Activated CD4-positive, alpha-beta memory T cell treated with anti-CD3 and anti-CD28 coated beads for 36 hours (primary cell): Measurements from ENCODE around the gene WWC1. TPM values are rescaled to one million over a fixed set of nuclear protein-coding genes. Genes with fewer than 3 reads are reported as not detected.
"Not testable (repeated sequence)": the region's sequence is repeated elsewhere in the genome, so short reads cannot be mapped to it uniquely, and the experiment has no call there.

Experiments
- CTCF ChIA-PET: fragments of 350-600 bp; sonication (Branson Sonifier 250); formaldehyde crosslinking; loops from one replicate; lab custom pipeline; 2021; ENCODE audit warnings: antibody characterized with exemption, inconsistent platforms; lab: Charles Lee
- POLR2A ChIA-PET: fragments of 350-600 bp; sonication (Branson Sonifier 250); formaldehyde crosslinking; loops from one replicate; lab custom pipeline; 2021; ENCODE audit warnings: antibody characterized with exemption; lab: Charles Lee
- DNase-seq: peaks from one replicate; pipeline ENCODE4 v3.0.0-alpha.2; 2020
- H3K27ac Mint-ChIP-seq: one replicate; pipeline ENCODE4 v1.8.0; 2021; ENCODE audit warnings: mixed read lengths
- H3K27me3 Mint-ChIP-seq: one replicate; pipeline ENCODE4 v1.8.0; 2021; ENCODE audit warnings: mixed read lengths
- H3K36me3 Mint-ChIP-seq: one replicate; pipeline ENCODE4 v1.8.0; 2021; ENCODE audit warnings: mixed read lengths
- H3K4me1 Mint-ChIP-seq: one replicate; pipeline ENCODE4 v1.8.0; 2021; ENCODE audit warnings: low read depth, mixed read lengths
- H3K4me3 Mint-ChIP-seq: one replicate; pipeline ENCODE4 v1.8.0; 2021; ENCODE audit warnings: mild to moderate bottlenecking, mixed read lengths
- H3K9me3 Mint-ChIP-seq: one replicate; pipeline ENCODE4 v1.8.0; 2021; ENCODE audit warnings: mixed read lengths
- intact Hi-C: fragments of 100-400 bp; cut with micrococcal nuclease; formaldehyde crosslinking; loops from one replicate; pipeline ENCODE4 v1.15.1; 2023
- total RNA-seq, 2 experiments: library from RNA; stranded (reverse); gene quantifications; one replicate each; pipeline ENCODE4 v1.2.3, GENCODE V29; 2021

WWC1 gene
- total RNA-seq, 2 experiments from 2014 or later = 0.82 to 1.3 TPM

- peak overlapping the region; percentile 28 for H3K4me3 Mint-ChIP-seq
- peaks cover 18% of the 10 kb centered on the region for H3K4me1 Mint-ChIP-seq
- H3K9me3 Mint-ChIP-seq = no peaks in the 10 kb centered on the region
- ChIA-PET POLR2A (no interaction called here), CTCF (interaction anchor here (0.6 to 3.2 kb wide), 19 partner anchors 11 to 1004 kb away, joined by 3 to 20 read pairs (median 4); partner anchors contain the start of genes RARS1 and WWC1)
- H3K27me3 Mint-ChIP-seq = peaks cover 9% of the 10 kb centered on the region
- H3K36me3 Mint-ChIP-seq = no peaks in the 10 kb centered on the region
- intact Hi-C loops = loop anchor here (1.0 to 2.0 kb wide), 3 partner anchors 153 to 1312 kb away; partner anchors contain the start of gene RARS1
- no peak overlapping the region for H3K27ac Mint-ChIP-seq
- DNase-seq = peak; percentile 84
Observed at GRCh38 chr5:168268949-168269936, 22.2 kb upstream of the WWC1 start.

GRCh38 chr5:168269937-168270330 lies 21.5 kb upstream of the WWC1 start:
- Mint-ChIP-seq H3K9me3 (no peaks in the 10 kb centered on the region), H3K4me3 (no peak overlapping the region), H3K27ac (no peak overlapping the region), H3K4me1 (peaks cover 18% of the 10 kb centered on the region), H3K36me3 (no peaks in the 10 kb centered on the region), H3K27me3 (peaks cover 10% of the 10 kb centered on the region)
- ChIA-PET POLR2A (interaction anchor here (0.6 kb wide), 1 partner anchor 14 kb away, joined by 3 read pairs; no protein-coding TSS in a partner anchor), CTCF (interaction anchor here (0.6 to 3.2 kb wide), 16 partner anchors 10 to 1003 kb away, joined by 3 to 20 read pairs (median 4); partner anchors contain the start of genes RARS1 and WWC1)
- DNase-seq = no peak
- intact Hi-C loops = loop anchor here (1.0 to 2.0 kb wide), 3 partner anchors 152 to 1311 kb away; partner anchors contain the start of gene RARS1

- no peak for DNase-seq
- H3K4me1 Mint-ChIP-seq = peaks cover 18% of the 10 kb centered on the region
- peaks cover 11% of the 10 kb centered on the region for H3K27me3 Mint-ChIP-seq
- no peak overlapping the region for H3K27ac Mint-ChIP-seq
- intact Hi-C loops = no loop called here
- POLR2A ChIA-PET = interaction anchor here (0.6 kb wide), 1 partner anchor 14 kb away, joined by 3 read pairs; no protein-coding TSS in a partner anchor
- H3K4me3 Mint-ChIP-seq = no peak overlapping the region
- CTCF ChIA-PET = interaction anchor here (0.6 to 3.2 kb wide), 10 partner anchors 10 to 1003 kb away, joined by 3 to 20 read pairs (median 4); partner anchors contain the start of genes RARS1 and WWC1
- no peaks in the 10 kb centered on the region for H3K9me3 Mint-ChIP-seq
- no peaks in the 10 kb centered on the region for H3K36me3 Mint-ChIP-seq
Observed at GRCh38 chr5:168270476-168270875, 21.0 kb upstream of the WWC1 start.

- intact Hi-C loops = no loop called here
- no peaks in the 10 kb centered on the region for H3K36me3 Mint-ChIP-seq
- no peaks in the 10 kb centered on the region for H3K9me3 Mint-ChIP-seq
- H3K27me3 Mint-ChIP-seq = peaks cover 19% of the 10 kb centered on the region
- H3K27ac Mint-ChIP-seq = no peak overlapping the region
- DNase-seq = peak; percentile 47
- POLR2A ChIA-PET = no interaction called here
- H3K4me3 Mint-ChIP-seq = no peak overlapping the region
- peaks cover 17% of the 10 kb centered on the region for H3K4me1 Mint-ChIP-seq
- CTCF ChIA-PET = no interaction called here
Observed at GRCh38 chr5:168273056-168273980, 18.1 kb upstream of the WWC1 start.

GRCh38 chr5:168274406-168274805 lies 17.0 kb upstream of the WWC1 start:
- no peak for DNase-seq
- ChIA-PET CTCF (no interaction called here), POLR2A (no interaction called here)
- Mint-ChIP-seq H3K27ac (no peak overlapping the region), H3K36me3 (no peaks in the 10 kb centered on the region), H3K4me1 (peaks cover 7% of the 10 kb centered on the region), H3K9me3 (no peaks in the 10 kb centered on the region), H3K4me3 (no peak overlapping the region), H3K27me3 (peaks cover 13% of the 10 kb centered on the region)
- intact Hi-C loops = no loop called here

GRCh38 chr5:168275940-168276339 lies 15.5 kb upstream of the WWC1 start:
- no peak for DNase-seq
- no peaks in the 10 kb centered on the region for H3K36me3 Mint-ChIP-seq
- POLR2A ChIA-PET = no interaction called here
- CTCF ChIA-PET = no interaction called here
- H3K27me3 Mint-ChIP-seq = peaks cover 11% of the 10 kb centered on the region
- H3K4me1 Mint-ChIP-seq = peaks cover 7% of the 10 kb centered on the region
- intact Hi-C loops = no loop called here
- H3K9me3 Mint-ChIP-seq = no peaks in the 10 kb centered on the region
- no peak overlapping the region for H3K4me3 Mint-ChIP-seq
- H3K27ac Mint-ChIP-seq = no peak overlapping the region

- POLR2A ChIA-PET = no interaction called here
- Mint-ChIP-seq H3K36me3 (no peaks in the 10 kb centered on the region), H3K27ac (no peak overlapping the region), H3K4me1 (peaks cover 9% of the 10 kb centered on the region), H3K4me3 (no peak overlapping the region), H3K9me3 (peaks cover 17% of the 10 kb centered on the region), H3K27me3 (peaks cover 17% of the 10 kb centered on the region)
- no peak for DNase-seq
- CTCF ChIA-PET = interaction anchor here (1.0 to 1.8 kb wide), 3 partner anchors 8 to 13 kb away, joined by 4 read pairs; no protein-coding TSS in a partner anchor
- intact Hi-C loops = no loop called here
Observed at GRCh38 chr5:168282120-168282519, 9.3 kb upstream of the WWC1 start.

- ChIA-PET CTCF (no interaction called here), POLR2A (no interaction called here)
- intact Hi-C loops = loop anchor here (5.0 kb wide), 2 partner anchors 122 to 292 kb away; partner anchors contain the start of gene PANK3
- Mint-ChIP-seq H3K27me3 (peaks cover 13% of the 10 kb centered on the region), H3K4me1 (peaks cover 21% of the 10 kb centered on the region), H3K9me3 (peaks cover 17% of the 10 kb centered on the region), H3K36me3 (no peaks in the 10 kb centered on the region), H3K4me3 (no peak overlapping the region), H3K27ac (no peak overlapping the region)
- DNase-seq = no peak
Observed at GRCh38 chr5:168284809-168285208, 6.6 kb upstream of the WWC1 start.

GRCh38 chr5:168285696-168286095 lies 5.7 kb upstream of the WWC1 start:
- Mint-ChIP-seq H3K36me3 (no peaks in the 10 kb centered on the region), H3K4me1 (peaks cover 26% of the 10 kb centered on the region), H3K27ac (no peak overlapping the region), H3K27me3 (peaks cover 13% of the 10 kb centered on the region), H3K9me3 (peaks cover 17% of the 10 kb centered on the region), H3K4me3 (no peak overlapping the region)
- CTCF ChIA-PET = no interaction called here
- POLR2A ChIA-PET = no interaction called here
- no peak for DNase-seq
- intact Hi-C loops = loop anchor here (5.0 kb wide), 2 partner anchors 122 to 292 kb away; partner anchors contain the start of gene PANK3

GRCh38 chr5:168286386-168286785 lies 5.1 kb upstream of the WWC1 start:
- H3K4me3 Mint-ChIP-seq = no peak overlapping the region
- peaks cover 17% of the 10 kb centered on the region for H3K27me3 Mint-ChIP-seq
- H3K4me1 Mint-ChIP-seq = peaks cover 29% of the 10 kb centered on the region
- POLR2A ChIA-PET = no interaction called here
- peak; percentile 37 for DNase-seq
- no peak overlapping the region for H3K27ac Mint-ChIP-seq
- H3K9me3 Mint-ChIP-seq = peaks cover 17% of the 10 kb centered on the region
- intact Hi-C loops = loop anchor here (5.0 kb wide), 2 partner anchors 121 to 291 kb away; partner anchors contain the start of gene PANK3
- CTCF ChIA-PET = no interaction called here
- H3K36me3 Mint-ChIP-seq = no peaks in the 10 kb centered on the region

GRCh38 chr5:168286863-168287262 lies 4.6 kb upstream of the WWC1 start:
- Mint-ChIP-seq H3K4me1 (peaks cover 29% of the 10 kb centered on the region), H3K27me3 (peaks cover 16% of the 10 kb centered on the region), H3K9me3 (peaks cover 17% of the 10 kb centered on the region)
- CTCF ChIA-PET, DNase-seq, H3K4me3 Mint-ChIP-seq, POLR2A ChIA-PET, H3K27ac Mint-ChIP-seq, H3K36me3 Mint-ChIP-seq: not testable (repeated sequence)
- intact Hi-C loops = loop anchor here (5.0 kb wide), 2 partner anchors 120 to 290 kb away; partner anchors contain the start of gene PANK3
